ENCODE measurements around the gene PDE3A.

The PDE3A gene

GRCh38 chr12:20624718-20625117, 256.4 kb downstream of the PDE3A start:
- H3K4me3 ChIP-seq (ENCODE audit: low read depth, low read length) = no peak overlapping the region
- no peak for TF ChIP-seq CTCF (IDR thresholded peaks at IDR 0.05; ENCODE audit: borderline replicate concordance, insufficient read depth, low read depth, low read length)

GRCh38 chr12:20625531-20625930, 257.2 kb downstream of the PDE3A start:
- no peak for TF ChIP-seq CTCF (IDR thresholded peaks at IDR 0.05; ENCODE audit: borderline replicate concordance, insufficient read depth, low read depth, low read length)
- no peak overlapping the region for H3K4me3 ChIP-seq (ENCODE audit: low read depth, low read length)

- H3K4me3 ChIP-seq (ENCODE audit: low read depth, low read length) = no peak overlapping the region
- TF ChIP-seq CTCF (IDR thresholded peaks at IDR 0.05; ENCODE audit: borderline replicate concordance, insufficient read depth, low read depth, low read length) = no peak
Observed at GRCh38 chr12:20627001-20627588, 258.8 kb downstream of the PDE3A start.

- no peak for TF ChIP-seq CTCF (IDR thresholded peaks at IDR 0.05; ENCODE audit: borderline replicate concordance, insufficient read depth, low read depth, low read length)
- no peak overlapping the region for H3K4me3 ChIP-seq (ENCODE audit: low read depth, low read length)
Observed at GRCh38 chr12:20628226-20628787, 260.0 kb downstream of the PDE3A start.

- no peak for TF ChIP-seq CTCF (IDR thresholded peaks at IDR 0.05; ENCODE audit: borderline replicate concordance, insufficient read depth, low read depth, low read length)
- H3K4me3 ChIP-seq (ENCODE audit: low read depth, low read length) = no peak overlapping the region
Observed at GRCh38 chr12:20628999-20629398, 260.7 kb downstream of the PDE3A start.

GRCh38 chr12:20629414-20630156, 261.2 kb downstream of the PDE3A start:
- TF ChIP-seq CTCF (IDR thresholded peaks at IDR 0.05; ENCODE audit: borderline replicate concordance, insufficient read depth, low read depth, low read length) = no peak
- H3K4me3 ChIP-seq (ENCODE audit: low read depth, low read length) = no peak overlapping the region

GRCh38 chr12:20631711-20632110, 263.4 kb downstream of the PDE3A start:
- TF ChIP-seq CTCF (IDR thresholded peaks at IDR 0.05; ENCODE audit: borderline replicate concordance, insufficient read depth, low read depth, low read length) = no peak
- no peak overlapping the region for H3K4me3 ChIP-seq (ENCODE audit: low read depth, low read length)
